HG03469 (cell line): ENCODE measurements around the gene ZFPL1.
A peak's percentile ranks its signal among the peaks of the same experiment; 100 is the strongest.
"Not testable (repeated sequence)": the region's sequence is repeated elsewhere in the genome, so short reads cannot be mapped to it uniquely, and the experiment has no call there.

ENCODE experiments used
- ATAC-seq: cut with Tn5 transposase; IDR thresholded peaks from one replicate; pipeline ENCODE4 v1.9.1; 2021; ENCODE audit warnings: mild to moderate bottlenecking, moderate library complexity, moderate number of reproducible peaks; ENCODE audit not compliant: unreplicated experiment

The ZFPL1 gene

DNA sequence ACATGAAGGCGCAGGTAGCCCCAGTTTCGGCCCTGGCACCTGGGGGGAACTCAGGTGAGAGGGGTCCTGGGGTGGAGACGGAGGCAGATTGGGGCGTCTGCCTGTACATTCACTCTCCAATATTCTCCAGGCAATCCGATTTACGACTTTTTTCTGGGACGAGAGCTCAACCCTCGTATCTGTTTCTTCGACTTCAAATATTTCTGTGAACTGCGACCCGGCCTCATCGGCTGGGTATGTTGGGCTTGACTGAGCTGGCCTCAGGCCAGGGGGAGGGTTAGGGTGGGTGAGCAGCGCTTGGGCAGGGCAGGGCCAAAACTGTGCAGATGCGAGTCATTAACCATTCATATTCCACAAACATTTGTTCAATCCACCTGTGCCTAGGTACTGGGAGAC, 29.3 kb downstream of the ZFPL1 start:
- ATAC-seq = no peak

DNA sequence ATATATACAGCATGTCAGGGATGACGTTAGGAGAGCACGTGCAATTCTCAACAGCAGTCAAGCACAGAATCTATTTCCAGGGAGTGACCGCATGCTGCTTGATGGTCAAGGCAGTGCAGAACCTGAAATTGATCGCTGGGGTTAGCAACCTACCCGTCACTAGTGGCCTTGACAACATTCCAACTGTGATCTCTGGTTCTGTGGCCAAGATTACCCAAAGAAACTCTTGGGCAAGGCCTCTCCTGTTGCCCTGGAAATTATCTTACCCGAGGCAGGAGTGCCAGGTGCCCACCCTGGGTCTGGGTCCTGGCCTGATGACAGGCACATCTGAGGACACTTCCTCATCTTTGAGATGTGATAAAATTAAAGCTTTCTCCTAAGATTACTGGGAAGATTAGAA, 29.8 kb downstream of the ZFPL1 start:
- no peak for ATAC-seq

DNA sequence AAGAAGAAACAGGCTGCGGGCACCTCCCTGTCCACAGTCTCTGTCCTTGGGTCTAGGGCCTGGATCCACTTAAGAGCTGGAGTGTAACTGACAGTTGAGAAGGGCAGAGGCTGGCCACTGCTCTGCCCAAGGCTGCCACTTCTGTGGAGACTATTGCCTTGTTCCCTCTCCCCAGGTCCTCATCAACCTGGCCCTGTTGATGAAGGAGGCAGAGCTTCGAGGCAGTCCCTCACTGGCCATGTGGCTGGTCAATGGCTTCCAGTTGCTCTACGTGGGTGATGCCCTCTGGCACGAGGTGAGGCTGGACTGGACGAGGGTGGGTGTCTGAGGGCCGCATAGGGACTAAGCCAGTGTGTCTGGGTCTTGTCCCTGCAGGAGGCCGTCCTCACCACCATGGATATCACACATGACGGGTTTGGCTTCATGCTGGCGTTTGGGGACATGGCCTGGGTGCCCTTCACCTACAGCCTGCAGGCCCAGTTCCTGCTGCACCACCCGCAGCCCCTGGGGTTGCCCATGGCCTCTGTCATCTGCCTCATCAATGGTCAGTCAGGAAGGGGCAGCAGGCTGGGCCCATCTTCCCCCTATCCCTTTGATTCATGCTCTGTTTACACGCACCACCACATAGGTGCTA, 30.6 kb downstream of the ZFPL1 start:
- no peak for ATAC-seq

DNA sequence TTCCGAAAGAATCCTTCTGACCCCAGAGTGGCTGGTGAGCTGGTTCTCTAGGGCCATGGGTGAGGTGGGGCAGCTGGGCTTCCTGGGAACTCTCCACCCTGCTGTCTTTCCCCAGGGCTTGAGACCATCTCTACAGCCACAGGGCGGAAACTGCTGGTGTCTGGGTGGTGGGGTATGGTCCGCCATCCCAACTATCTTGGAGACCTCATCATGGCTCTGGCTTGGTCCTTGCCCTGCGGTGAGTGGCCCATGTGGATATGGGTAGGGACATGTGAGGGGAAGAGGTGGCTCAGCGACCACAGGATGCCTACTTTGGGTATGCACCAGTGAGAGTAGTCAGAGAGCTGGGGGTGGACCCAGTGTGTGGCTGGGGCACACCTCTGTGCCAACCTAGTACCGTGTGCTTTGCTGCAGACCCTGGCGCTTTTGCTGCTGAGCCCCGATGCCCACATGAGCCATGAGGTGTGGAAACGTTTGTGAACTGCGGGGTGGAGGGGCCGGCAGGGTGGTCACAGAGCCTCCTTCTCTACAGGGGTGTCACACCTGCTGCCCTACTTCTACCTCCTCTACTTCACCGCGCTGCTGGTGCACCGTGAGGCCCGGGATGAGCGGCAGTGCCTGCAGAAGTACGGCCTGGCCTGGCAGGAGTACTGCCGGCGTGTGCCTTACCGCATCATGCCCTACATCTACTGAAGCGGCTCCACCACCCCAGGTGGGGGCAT, 31.5 kb downstream of the ZFPL1 start:
- no peak for ATAC-seq

DNA sequence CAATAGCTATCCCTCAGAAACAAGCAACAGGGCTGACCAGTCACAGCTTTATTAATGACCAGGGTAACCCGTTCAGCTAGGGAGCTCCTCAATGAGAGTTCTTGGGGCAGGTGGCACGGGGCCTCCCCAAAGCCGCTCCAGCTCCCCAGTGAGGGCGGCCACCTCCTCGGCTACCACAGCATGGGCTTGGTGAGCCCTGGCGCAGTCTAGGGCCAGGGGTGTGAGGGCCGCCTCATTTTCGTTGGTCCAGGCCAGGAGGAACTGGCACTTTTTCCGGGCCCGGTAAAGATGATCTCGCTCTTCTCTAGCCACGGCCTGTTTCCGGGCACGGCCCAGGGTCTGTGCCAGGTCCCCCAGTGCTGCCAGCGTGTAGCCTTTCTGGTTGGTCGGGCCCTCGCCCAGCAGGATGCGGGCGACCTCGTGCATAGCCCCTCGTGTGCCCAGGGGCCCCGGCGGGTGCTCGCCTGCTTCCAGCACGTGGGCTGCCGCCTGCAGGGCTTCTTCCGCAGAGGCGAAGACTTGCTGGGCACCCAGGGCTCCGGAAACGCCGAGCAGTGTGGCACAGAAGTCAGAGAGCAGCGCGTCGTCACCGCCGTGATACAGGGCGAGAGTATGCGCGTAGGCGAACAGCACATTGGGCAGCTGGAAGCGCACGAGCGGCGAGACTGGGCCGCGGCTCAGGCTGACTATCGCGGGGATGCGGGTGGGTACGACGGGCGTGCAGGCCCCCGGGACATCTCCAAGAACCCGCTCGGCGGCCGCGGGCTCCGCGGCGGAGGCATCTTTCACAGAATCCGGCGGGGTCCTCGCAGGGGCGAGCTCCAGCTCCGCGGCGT, 32.6 kb downstream of the ZFPL1 start:
- no peak for ATAC-seq

DNA sequence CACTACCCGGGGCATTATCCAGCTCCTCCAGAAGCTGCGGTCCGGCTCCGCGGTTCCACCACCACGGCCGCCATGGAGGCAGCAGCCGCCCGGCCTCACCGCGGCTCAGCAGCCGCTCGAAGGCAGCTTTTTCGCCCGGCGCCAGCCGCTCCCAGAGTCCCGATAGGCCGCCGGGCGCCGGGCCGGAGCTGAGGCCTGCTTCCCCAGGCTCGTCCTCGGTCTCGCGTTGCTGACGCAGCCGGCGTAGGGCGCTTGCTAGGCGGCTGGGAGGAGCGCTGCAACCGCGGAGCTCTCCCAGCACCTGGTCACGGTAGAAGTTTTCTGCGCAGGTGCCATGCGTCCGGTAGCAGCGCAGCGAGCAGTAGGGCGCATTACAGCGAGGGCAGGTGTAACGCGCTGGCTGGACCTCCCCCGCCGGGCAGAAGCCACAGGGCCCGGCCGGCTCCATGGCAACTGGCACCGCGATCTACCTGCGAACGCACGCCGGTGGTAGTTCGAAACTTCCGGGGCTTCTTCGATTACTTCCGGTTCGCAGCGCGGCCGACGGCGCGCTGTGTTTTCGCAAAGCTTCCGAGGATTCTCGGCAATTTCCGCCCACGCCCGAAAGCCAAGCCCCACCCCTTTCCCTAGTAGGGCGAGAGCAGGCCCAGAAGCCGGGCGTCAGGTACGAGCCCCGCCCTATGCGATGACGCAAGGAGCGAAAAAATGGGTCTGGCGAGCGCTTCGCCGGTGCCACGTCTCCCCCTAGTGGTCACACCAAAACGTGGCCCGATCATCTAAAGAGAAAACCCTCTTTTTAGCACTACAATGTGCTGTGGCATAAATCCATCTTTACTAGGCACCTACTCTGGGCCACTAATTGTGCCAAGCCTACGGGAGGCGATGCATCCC, 33.4 kb downstream of the ZFPL1 start, which contains the start of gene ZNHIT2:
ZNHIT2 (minus strand) TSS at position 496 of the 891 bp plus-strand sequence; CDS start at position 448, 48 bp downstream.
- peak; percentile 42 for ATAC-seq

DNA sequence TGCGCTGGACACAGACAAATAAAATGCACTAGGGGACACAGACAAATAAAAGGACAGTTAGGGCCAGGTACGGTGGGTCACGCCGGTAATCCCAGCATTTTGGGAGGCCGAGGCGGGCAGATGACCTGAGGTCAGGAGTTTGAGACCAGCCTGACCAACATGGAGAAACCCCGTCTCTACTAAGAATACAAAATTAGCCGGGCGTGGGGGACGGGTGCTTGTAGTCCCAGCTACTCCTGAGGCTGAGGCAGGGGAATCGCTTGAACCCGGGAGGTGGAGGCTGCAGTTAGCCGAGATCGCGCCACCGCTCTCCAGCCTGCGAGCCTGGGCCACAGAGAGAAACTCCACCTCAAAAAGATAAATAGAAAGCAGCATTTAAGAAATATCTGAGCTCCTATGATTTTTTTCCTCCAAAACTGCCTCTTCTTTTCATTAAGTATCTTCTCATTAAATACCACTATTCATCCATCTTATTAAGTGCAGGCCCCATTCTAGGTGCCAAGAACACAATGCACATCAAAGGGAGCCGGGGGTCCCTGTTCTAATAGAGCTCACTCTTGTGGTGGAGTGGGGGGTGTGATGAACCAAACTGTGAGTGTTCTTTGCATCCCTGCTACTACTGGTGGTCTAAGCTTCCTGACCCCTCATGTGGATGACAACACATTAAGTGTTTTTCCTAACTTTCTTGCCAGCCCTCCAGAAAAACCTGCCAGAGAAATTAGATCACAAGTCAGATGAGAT, 34.2 kb downstream of the ZFPL1 start:
- ATAC-seq = no peak

DNA sequence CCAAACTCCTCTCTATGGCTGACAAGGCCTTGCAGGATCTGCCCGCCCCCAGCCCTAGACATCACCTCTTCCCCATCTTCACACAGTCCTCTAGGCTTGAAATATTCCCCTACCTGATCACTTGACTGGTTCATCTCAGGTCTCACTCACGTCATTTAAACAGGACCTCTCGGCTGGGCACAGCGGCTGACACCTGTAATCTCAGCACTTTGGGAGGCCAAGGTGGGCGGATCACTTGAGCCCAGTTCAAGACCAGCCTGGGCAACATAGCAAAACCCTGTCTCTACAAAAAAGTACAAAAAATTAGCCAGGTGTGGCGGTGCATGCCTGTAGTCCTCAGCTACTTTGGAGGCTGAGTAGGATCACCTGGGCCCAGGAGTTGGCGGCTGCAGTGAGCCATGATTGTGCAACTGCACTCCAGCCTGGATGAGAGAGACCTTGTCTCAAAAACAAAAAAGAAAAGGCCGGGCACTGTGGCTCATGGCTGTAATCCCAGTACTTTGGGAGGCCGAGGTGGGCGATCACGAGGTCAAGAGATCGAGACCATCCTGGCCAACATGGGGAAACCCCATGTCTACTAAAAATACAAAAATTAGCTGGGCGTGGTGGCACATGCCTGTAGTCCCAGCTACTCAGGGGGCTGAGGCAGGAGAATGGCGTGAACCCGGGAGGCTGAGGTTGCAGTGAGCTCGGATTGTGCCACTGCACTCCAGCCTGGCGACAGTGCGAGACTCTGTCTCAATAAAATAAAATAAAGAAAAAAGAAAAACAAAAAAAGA, 35.1 kb downstream of the ZFPL1 start:
- not testable (repeated sequence) for ATAC-seq

DNA sequence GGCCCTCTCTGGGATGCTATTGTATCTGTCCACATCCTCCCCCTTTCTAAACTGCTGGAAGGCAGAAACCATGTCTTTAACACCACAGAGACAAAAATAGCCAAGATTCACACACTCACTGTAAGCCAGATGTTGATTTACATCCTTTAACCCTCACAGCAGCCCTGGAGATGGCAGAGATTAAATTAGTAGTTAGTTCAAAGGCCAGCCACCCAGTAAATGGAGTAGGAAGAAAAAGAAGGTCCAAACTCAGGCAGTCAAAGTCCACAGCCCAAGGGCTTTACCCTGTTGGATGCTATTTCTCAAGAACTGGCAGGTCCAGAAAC, 35.6 kb downstream of the ZFPL1 start:
- no peak for ATAC-seq

DNA sequence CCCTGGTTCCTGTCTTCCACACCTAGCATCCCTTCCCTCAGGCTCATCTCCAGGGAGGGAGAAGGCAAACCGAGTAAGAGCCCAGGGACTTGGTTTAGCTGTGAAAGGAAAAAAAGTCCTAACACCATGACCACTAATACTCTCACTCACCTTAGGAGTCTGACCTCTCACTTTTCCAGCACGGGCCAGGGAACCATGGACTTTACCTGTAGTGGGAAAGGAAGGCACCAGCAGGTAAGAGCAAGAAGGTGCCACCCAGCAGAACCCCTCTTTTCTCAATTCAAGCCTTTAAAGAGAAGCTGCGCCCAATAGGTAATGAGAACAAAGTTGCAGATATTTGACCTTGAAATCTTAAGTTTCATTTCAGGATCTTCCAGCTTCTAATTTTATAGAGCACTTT, 36.8 kb downstream of the ZFPL1 start:
- ATAC-seq = no peak

DNA sequence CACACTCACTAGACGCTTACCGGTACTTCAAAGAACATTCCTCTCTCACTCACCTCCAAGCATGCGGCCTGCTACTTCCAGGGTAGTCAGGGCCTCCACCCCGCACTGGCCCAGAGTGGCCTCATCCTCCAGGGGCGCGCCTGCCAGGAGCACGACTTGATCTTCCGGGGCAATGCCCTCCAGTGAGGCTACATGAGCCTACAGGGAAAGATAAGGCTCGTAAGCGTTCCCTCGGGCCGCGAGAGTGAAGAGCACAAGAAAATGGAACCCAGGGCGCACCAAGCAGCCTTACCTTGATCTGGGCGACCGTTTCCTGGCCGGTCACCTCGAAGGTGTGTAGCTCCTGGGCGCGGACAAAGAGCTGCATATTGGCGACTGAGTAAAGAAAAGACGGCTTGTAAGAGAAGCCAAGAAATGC, 37.4 kb downstream of the ZFPL1 start:
- no peak for ATAC-seq

DNA sequence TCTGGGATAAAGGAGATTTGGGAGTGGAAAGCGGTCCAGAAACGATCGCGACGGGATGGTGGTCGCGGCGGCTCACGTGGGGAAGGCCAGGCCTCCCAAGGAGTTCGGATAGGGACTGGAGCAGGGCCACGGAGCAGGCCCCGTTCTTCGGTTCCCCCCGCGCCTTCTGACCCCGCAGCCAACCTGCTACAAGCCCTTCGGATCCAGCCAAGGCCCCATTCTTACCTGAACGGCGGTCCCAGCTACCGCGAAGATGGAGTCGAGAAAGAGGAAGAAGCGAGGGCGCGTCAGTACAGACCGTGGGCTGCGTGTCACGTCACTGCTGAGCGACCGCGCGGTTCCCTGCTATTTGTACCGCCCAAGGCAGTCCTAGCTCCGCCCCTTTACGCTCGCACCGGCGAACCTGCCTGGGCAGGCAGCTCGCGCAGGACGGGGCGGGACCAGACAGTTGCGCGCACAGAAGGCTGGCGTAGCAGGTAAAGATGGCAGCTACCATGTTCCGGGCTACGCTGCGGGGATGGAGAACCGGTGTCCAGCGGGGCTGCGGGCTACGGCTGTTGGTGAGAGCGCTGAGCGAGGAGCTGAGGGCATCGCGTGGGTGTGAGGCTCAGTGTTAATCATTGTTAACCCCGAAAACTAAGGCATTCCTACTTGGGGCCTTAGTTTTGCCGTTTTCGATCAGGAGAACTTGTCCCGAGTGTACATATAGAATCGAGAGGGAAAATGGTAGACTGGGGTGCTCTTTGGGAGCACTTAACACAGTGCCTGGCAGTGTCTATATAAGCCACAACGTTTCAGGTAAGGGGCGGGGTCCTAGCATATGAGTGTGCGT, 38.1 kb downstream of the ZFPL1 start, which contains the start of the genes FAU and MRPL49:
FAU (minus strand) TSS at position 270 of the 832 bp plus-strand sequence. CDS start 321 bp downstream, outside the sequence.
MRPL49 (plus strand) TSS at position 457 of the 832 bp plus-strand sequence; CDS start at position 483, 26 bp downstream.
- peak; percentile 38 for ATAC-seq

DNA sequence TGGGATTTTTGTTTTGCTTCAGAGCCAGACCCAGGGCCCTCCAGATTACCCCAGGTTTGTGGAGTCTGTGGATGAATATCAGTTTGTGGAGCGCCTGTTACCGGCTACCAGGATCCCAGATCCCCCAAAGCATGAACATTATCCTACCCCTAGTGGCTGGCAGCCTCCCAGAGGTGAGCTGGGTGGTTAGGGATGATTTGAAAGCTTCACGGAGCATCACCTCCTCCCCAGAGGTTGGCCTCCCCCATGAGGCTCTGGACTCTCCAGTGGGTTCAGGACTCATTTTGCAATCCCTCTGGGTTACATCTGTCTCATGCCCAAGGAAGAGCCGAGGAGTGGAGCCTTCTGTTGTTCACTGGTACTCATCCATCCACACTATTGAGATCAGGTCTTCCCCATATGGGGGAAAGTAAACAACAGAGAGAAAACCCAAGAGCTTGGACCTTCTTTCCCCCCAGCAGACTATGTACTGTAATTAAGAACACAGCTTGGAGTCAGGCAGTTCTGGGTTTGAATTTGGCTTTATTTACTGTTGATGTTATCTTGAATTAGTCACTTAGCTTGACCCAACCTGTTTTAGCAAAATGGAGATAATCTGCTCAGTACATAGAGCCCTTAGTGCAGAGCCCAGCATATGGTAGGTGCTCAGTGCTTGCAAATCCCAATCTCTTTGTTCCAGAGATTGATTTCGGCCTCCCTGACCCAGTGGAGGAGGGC, 40.6 kb downstream of the ZFPL1 start:
- ATAC-seq = no peak

DNA sequence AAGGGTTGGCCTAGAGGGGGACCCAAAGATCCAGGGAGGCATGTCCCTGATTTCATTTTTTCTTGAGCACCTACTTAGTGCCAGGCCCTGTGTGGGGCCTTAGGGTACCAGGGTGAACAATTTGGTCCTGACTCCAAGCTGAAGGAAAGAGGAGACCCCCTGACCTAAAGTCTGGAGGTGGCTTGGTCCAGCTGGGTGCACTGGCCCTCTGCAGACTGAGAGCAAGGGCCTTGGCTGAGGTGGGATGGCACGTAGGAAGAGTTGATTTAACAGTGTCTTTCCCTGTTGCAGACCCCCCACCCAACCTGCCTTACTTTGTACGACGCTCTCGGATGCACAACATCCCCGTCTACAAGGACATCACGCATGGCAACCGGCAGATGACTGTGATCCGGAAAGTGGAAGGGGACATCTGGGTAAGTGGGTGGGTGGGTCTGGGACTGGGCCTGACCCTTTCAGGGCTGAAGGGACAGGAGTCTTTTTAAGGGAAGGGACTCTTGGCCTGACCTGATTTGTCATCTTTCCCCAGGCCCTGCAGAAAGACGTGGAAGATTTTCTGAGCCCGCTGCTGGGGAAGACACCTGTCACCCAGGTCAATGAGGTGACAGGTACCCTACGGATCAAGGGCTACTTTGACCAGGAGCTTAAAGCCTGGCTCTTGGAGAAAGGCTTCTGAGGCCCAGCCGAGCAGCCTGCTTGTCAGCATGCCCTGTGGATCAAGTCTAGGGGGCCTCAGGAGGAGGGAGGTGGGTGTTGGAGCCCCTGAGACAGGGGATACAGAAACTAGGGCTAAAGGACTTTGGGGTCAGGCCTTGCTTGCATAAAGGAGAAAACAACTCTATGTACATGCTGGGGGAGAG, 41.4 kb downstream of the ZFPL1 start:
- ATAC-seq = no peak

DNA sequence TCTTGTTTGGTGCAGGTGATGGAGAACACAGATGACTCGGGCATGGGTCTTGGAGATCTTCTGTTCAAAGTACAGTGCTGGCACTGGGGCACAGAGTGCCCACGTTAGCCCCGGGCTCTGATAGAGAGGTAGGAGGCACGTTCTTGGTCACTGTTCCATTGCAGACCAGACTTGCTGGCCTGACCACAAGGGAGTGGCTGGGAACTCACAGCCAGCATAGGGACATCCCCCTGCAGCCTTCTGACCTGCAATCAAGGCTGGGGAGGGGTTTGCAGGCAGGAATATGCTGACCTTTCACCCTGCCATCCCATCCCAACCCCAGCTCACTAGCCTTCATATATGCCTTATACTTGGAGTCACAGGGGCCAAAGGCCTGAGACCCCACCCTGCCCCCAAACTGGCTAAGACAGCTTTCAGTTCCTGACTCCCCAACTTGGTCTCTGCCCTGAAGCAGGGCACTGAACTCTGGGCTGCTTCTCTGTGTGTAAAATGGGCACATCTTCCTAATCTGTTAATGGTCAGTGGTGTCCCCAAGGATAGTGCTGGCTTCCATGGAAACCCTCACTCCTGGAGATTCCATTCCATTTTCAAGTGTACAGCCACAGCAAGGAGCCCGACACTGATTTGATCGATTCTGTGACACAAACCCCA, 42.7 kb downstream of the ZFPL1 start:
- ATAC-seq = no peak
